Left lung (tissue), 10 donors: Measurements from ENCODE around the gene NRXN2. TPM values are rescaled to one million over a fixed set of nuclear protein-coding genes. Genes with fewer than 3 reads are reported as not detected.

Source experiments
- ATAC-seq: fragments of 200-7000 bp; cut with Tn5 transposase; one replicate; pipeline ENCODE4 v1.9.1; 2020; ENCODE audit warnings: moderate library complexity
- DNase-seq, 4 donors: peaks; one replicate each; pipeline ENCODE4 v3.0.0-alpha.2; 2013 to 2020
- H3K27ac ChIP-seq, 2 donors: fragments of 200-600 bp; sonication (generic) in 1 of 2; one replicate each; pipeline versions ENCODE4 v1.5.0 to v1.8.0; 2020 to 2021
- H3K27me3 ChIP-seq, 2 donors: fragments of 200-600 bp; sonication (generic) in 1 of 2; one replicate each; pipeline versions ENCODE4 v1.5.0 to v1.8.0; 2020 to 2021
- H3K36me3 ChIP-seq, 2 donors: fragments of 200-600 bp; sonication (generic) in 1 of 2; one replicate each; pipeline versions ENCODE4 v1.5.0 to v1.8.0; 2020 to 2021
- H3K4me1 ChIP-seq, 2 donors: fragments of 200-600 bp; one replicate each; pipeline ENCODE4 v1.8.0; 2021
- H3K4me3 ChIP-seq, 2 donors: fragments of 200-600 bp; sonication (generic) in 1 of 2; one replicate each; pipeline versions ENCODE4 v1.5.0 to v1.8.0; 2020 to 2021; ENCODE audit warnings: mild to moderate bottlenecking in 1 of 2
- H3K9me3 ChIP-seq, 2 donors: fragments of 200-600 bp; sonication (generic) in 1 of 2; one replicate each; pipeline versions ENCODE4 v1.5.0 to v1.8.0; 2020 to 2021
- intact Hi-C, 2 donors: fragments of 100-400 bp; cut with DNase I; formaldehyde crosslinking; loops; one replicate each; pipeline versions ENCODE4 v1.11.2 to v1.14.2; 2022
- polyA plus RNA-seq, 6 donors: library from polyadenylated mRNA; unstranded; fragments of 120-200 nt; gene quantifications; one replicate each; pipeline ENCODE4 v1.2.1, GENCODE V29; 2013; ENCODE audit not compliant: insufficient read length in 6 of 6
- total RNA-seq, 2 donors: library from RNA; stranded (reverse); fragmentation: NEBNext Ultra II Directional; extraction: Animal tissue kit (Norgen Biotek cat#: 25700); gene quantifications; one replicate each; pipeline ENCODE4 v1.2.1, GENCODE V29; 2021
- TF ChIP-seq, protein P1 (sequence below), 2 donors: fragments of 200-600 bp; sonication (generic) in 1 of 2; IDR thresholded peaks; one replicate each; pipeline versions ENCODE4 v1.5.0 to v1.8.0; 2021; ENCODE audit warnings: antibody characterized with exemption in 2 of 2
- donor health status: DM: no; HTN: yes; CAD: no.
- donor health status: DM: no; HTN: no; CAD: no.

The NRXN2 gene
- total and polyA plus RNA-seq, 8 donors, result 3.5 to 15.0 (median 10.4) TPM

DNA sequence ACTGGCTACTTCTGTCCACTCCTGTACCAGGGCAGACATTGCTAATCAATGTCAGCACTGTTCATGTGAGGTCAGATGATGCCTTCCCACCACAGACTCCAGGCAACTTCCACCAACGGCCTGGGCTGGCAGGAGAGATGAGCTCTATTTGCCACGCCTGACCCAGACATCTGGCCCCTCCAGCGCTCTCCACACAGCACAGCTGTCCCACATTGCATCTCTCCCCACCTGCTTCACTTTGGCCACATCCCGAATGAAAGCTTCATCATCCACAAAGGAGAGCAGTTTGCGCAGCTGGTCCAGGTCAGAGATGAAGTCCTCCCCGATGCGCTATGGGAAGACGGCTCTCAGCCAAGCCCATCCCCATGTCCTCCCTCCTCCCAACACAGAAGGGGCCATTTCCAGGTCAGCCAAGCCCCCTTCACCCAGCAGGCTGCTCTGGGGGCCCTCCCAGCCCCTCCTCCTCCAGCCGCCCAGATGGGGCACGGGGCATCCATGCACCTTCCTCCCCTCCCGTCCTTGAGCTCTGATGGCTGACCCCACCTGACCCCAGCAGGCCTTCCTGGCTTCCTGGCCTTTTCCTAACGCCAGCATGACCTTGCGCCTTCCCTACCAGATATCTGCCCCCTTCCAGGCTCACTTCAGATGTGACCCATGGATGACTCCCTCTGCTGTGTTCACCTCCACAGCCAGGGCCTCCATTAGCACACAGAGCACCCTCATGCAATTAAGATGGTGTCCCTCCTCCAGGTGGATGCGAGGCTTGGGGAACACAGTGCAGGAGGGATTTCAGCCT is 29.4 kb upstream of the NRXN2 start:
- no peaks in the 10 kb centered on the region for H3K4me1 ChIP-seq
- H3K36me3 ChIP-seq, result peaks cover 0 to 5% of the 10 kb centered on the region in 2 donors
- H3K27ac ChIP-seq, result no peak overlapping the region
- ATAC-seq (no peak), DNase-seq (no peak)
- TF ChIP-seq, protein P1, sequence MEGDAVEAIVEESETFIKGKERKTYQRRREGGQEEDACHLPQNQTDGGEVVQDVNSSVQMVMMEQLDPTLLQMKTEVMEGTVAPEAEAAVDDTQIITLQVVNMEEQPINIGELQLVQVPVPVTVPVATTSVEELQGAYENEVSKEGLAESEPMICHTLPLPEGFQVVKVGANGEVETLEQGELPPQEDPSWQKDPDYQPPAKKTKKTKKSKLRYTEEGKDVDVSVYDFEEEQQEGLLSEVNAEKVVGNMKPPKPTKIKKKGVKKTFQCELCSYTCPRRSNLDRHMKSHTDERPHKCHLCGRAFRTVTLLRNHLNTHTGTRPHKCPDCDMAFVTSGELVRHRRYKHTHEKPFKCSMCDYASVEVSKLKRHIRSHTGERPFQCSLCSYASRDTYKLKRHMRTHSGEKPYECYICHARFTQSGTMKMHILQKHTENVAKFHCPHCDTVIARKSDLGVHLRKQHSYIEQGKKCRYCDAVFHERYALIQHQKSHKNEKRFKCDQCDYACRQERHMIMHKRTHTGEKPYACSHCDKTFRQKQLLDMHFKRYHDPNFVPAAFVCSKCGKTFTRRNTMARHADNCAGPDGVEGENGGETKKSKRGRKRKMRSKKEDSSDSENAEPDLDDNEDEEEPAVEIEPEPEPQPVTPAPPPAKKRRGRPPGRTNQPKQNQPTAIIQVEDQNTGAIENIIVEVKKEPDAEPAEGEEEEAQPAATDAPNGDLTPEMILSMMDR (IDR thresholded peaks at IDR 0.05), result no peak
- no peaks in the 10 kb centered on the region for H3K9me3 ChIP-seq
- no peaks in the 10 kb centered on the region for H3K27me3 ChIP-seq
- no peak overlapping the region for H3K4me3 ChIP-seq
- intact Hi-C loops, result no loop called here

DNA sequence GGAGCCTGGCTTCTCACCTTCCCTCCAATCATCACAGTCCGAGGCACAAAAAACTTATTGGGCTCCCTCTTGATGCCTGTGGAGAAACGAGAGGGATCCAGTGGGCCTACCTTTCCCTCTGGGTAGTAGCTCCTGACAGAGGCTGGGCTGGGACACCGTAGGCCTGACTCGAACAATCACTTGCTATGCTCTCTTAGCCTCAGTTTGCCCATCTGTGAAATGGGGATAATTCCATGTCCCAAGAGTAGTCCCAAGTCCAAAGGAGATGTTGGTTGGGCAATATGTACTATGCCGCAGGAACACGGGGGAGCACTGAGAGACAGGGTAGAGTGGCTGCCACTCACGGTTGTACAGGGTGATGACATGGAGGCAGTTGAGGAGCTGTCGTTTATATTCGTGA is 28.6 kb upstream of the NRXN2 start:
- Histone ChIP-seq H3K27ac (no peak overlapping the region), H3K27me3 (no peaks in the 10 kb centered on the region), H3K4me1 (no peaks in the 10 kb centered on the region), H3K4me3 (no peak overlapping the region), H3K9me3 (no peaks in the 10 kb centered on the region), H3K36me3 (peaks cover 0 to 5% of the 10 kb centered on the region in 2 donors)
- TF ChIP-seq, protein P1 (IDR thresholded peaks at IDR 0.05), result no peak
- intact Hi-C loops, result no loop called here
- no peak for ATAC-seq
- DNase-seq, result no peak

DNA sequence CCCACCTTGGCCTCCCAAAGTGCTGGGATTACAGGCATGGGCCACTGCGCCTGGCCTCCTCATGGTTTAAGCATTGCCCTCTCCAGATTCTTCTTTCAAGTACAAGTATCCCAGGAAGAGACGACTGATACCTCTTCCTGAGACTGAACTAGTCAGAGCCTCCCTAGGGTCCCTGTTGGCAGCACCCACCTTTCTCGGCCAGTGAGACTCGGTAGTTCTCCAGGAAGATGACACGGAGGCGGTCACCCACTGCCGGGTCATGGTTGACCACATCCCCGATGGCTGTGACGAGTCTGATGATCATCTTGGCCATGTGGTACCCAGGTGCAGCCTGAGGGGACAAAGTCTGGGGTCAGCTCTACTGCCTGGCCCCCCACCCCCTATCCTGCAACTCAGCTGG is 28.1 kb upstream of the NRXN2 start:
- ATAC-seq (no peak), DNase-seq (no peak)
- H3K4me3 ChIP-seq, result no peak overlapping the region
- peaks cover 0 to 4% of the 10 kb centered on the region in 2 donors for H3K4me1 ChIP-seq
- intact Hi-C loops, result no loop called here
- no peaks in the 10 kb centered on the region for H3K9me3 ChIP-seq
- TF ChIP-seq, protein P1 (IDR thresholded peaks at IDR 0.05), result no peak
- peaks cover 0 to 1% of the 10 kb centered on the region in 2 donors for H3K27me3 ChIP-seq
- H3K27ac ChIP-seq, result no peak overlapping the region
- peaks cover 0 to 5% of the 10 kb centered on the region in 2 donors for H3K36me3 ChIP-seq

DNA sequence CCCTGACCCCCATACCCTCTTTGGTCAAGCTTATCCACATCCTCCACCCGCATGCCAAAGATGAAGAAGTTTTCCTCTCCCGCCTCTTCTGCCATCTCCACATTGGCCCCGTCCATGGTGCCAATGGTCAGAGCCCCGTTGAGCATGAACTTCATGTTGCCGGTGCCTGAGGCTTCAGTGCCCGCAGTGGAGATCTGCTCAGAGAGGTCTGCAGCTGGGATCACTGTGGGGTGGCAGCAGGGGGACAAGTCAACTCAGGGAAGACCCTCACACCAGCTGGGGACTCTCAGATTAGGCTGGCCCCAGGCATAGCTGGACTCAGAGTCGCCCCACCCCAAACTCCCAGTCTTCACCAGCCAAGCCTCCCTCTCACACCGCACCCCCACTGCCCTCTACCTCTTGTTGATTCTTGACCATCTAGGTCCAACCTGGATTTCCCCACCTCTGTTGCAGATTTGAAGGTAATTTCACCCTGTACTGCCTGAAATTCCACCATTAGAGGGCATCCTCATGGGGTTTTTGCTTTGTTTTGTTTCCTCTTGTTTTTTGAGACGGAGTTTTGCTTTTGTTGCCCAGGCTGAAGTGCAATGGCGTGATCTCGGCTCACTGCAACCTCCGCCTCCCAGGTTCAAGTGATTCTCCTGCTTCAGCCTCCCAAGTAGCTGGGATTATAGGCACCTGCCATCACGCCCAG is 27.5 kb upstream of the NRXN2 start:
- H3K4me1 ChIP-seq, result peaks cover 2 to 10% of the 10 kb centered on the region in 2 donors
- peaks cover 0 to 8% of the 10 kb centered on the region in 2 donors for H3K27me3 ChIP-seq
- intact Hi-C loops, result no loop called here
- no peak overlapping the region for H3K4me3 ChIP-seq
- H3K27ac ChIP-seq, result no peak overlapping the region
- ATAC-seq, result no peak
- TF ChIP-seq, protein P1 (IDR thresholded peaks at IDR 0.05), result no peak
- no peaks in the 10 kb centered on the region for H3K9me3 ChIP-seq
- H3K36me3 ChIP-seq, result peaks cover 0 to 5% of the 10 kb centered on the region in 2 donors
- DNase-seq, result no peak

DNA sequence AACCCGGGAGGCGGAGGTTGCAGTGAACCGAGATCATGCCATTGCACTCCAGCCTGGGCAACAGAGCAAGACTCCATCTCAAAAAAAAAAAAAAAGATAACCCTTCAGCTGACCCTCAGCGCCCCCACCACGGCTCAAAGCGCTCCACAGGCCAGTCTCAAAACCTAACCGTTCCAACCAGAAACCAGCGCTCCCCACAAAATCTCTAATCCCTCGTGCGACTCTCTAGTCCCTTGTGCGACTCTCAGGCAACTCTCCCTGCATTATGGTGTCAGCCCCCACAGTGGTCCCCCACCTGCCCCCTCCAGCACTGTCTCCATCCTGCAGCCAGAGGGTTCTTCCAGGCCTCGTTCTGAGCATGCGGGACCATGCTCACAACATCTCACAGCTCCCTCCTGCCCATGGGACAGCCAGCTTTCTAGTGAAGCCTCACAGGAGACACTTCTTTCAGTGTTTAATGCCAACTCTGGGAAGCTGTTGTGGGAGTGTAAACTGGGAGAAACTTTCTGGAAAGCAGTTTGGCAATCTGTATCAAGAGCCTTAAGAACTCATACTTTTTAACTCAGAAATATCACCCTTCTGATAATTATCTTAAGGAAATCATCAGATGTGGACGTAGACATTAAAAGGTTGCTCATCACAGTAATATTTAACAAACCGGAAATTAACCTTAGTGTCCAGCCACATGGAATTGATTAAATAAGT is 25.1 kb upstream of the NRXN2 start:
- TF ChIP-seq, protein P1 (IDR thresholded peaks at IDR 0.05), result no peak
- H3K36me3 ChIP-seq, result peaks cover 0 to 5% of the 10 kb centered on the region in 2 donors

More for the DNA sequence above, 25.1 kb upstream of the NRXN2 start:
- intact Hi-C loops, result no loop called here
- no peak for ATAC-seq
- H3K27me3 ChIP-seq, result peaks cover 5 to 29% of the 10 kb centered on the region in 2 donors
- peaks cover 17 to 31% of the 10 kb centered on the region in 2 donors for H3K4me1 ChIP-seq
- no peak overlapping the region for H3K4me3 ChIP-seq
- no peak overlapping the region for H3K27ac ChIP-seq
- no peaks in the 10 kb centered on the region for H3K9me3 ChIP-seq
- DNase-seq, result no peak
